GM19463 (cell line): ENCODE results near the gene ANKRD60.

Source experiments
- ATAC-seq: cut with Tn5 transposase; IDR thresholded peaks from one replicate; pipeline ENCODE4 v1.9.1; 2021; ENCODE audit warnings: mild to moderate bottlenecking, moderate library complexity; ENCODE audit not compliant: unreplicated experiment

The ANKRD60 gene

DNA sequence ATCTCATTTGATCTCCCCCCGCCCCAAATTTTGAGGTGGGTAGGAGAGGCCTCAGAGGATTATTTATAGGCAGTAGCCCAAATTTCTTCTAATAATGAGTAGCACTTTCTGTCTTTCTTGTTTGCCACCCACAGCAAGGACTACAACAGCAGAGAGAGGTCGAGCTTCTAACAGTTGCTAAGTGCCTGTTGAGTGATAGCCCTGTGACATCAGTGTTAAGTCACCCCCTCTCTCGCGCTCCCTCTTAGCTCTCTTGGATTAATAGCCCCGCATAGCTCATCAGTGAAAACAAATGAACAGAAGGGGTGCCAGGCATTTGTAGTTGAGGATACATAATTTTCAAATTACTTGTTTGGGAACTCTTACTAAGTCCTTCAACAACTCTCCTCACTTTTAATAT lies 3.5 kb downstream of the ANKRD60 start:
- no peak for ATAC-seq

DNA sequence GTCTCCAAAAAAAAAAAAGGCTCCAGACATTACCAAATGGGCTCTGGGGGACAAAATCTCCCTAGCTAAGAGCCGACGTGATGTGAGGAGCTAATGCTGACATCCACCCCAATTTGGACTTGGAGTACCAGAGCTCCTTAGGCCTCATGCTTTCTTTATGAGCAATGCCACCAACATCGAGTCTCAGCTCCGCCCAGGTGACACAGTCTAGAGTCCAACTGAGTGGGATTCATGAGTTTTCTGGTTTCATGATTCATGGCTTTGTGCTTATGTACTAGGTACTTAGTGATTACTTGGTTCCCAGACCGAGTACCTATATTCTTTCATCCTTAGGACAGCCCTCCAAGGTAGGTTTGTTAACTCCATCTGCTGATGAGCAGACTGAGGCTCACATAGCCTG lies 4.4 kb downstream of the ANKRD60 start:
- no peak for ATAC-seq

DNA sequence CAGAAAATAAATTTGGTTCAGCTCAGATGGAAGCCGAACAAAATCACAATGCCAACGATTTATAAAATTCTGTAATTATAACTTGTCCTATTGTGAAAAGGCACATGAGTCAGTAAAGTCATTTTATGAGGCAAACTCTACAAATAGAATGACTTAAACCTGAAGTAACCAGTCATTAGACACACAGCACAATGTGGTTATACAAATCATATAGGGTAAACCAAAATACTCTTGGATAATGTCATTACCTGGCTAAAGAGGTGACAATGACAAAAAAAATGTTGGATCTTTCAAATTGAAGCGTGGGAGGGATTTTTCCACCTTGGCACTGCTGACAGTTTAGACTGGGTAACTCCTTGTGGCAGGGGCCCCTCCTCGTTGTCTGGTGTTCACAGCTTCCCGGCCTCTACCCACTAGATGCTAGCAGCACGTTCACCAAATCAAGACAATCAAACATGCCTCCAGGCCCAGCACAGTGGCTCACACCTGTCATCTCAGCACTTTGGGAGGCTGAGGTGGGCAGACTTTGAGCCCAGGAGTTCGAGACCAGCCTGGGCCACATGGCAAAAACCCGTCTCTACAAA lies 5.0 kb downstream of the ANKRD60 start:
- ATAC-seq = no peak

DNA sequence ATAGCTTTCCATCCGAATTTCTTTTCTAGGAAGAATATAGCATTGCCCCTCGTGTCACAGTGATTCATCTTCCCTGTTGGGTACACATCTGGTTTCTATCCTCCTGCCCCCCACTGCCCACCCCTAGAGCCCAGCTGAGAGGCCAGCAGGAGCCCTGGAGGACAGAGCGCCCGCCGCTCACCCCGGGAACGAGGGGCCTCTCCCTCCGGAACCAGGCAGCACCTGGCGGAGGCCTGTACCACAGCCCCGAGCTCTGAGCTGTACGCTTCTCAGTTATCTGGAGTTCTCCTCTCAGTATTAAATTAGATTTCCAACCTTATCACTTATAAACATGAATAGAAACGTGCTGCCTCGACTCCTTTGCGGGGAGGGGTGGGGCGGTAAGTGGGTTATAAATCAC lies 6.0 kb downstream of the ANKRD60 start:
- no peak for ATAC-seq

DNA sequence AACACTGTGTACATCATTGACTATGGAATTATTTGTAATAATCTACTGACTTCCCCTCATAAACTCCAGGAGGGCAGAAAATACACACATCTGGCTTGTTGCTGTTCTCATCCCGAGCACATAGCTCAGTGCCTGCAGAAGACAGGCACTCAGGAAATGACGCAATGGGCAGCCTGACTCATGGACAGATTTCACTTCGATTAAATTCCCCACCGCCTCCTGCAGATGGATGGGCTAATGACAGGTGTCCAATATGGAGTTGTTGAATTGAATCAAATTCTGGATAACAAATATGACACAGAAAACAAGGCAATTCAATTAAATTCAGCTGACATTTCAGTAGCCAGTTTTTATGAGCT lies 9.1 kb downstream of the ANKRD60 start:
- ATAC-seq = no peak

DNA sequence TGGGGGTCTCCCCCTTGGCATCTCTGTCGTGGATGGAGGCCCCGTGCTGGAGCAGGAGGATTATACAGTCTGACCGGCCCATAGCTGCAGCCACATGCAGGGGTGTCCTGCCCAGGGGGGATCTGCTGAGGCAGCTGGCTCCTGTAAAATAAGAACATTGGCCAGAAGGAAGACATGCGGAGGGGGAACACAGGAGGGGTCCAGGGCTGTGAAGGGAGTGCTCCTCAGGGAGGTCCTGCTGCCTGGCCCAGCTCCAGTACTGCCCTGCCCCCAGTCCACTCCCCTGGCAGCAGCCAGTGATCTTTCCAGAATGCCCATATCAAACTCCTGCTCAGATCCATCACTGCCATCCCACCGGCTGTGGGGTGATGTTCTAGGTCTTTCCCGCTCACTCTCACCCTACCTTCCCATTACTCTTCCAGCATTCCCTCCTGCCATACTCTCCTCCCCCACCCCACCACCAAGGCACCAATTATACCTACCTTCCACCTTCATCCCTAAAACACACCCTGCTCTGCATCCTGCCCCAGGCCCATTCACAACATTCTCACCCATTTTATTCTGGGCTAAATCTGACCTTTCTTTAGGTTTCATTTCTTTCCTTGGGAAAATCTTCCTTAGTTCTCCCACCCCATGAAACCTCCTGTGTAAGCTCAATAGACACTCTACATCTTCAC lies 9.7 kb downstream of the ANKRD60 start:
- no peak for ATAC-seq

DNA sequence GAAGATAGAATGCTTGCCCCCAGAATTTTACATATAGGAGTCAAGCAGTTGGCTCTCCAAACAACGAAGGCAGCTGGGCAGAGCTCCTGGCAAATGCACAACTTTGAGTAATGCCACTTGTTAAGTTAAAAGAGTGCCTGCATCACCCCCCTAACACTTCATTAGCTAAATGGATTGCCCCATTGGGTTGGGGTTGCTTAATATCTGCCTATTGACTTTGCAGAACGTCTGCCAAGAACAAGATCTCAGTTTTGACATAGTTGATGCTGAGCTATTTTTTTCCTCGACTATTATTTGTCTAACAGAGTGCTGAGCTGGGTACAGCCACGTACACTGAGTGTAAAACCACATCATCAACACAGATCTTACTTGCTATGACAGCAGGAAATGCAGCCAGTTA lies 12.1 kb downstream of the ANKRD60 start:
- no peak for ATAC-seq

DNA sequence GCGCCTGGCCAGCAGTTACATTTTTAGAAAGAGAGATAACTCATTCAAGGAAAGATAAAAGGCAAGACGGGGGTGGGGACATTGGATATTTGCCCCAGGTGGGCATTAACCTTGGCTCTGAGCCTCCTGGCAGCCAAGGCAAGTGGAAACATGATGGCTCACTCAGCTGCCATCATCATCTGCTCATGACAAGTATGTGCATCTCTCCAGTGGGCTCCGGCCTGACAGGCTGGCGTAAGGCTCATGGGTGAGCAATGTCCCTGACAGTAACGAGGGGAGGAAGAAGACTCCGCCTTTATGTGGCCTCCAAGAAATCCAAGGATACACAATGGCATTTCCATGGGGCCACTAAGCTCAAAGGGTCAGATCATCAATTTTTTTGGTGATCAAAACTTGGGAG lies 13.3 kb downstream of the ANKRD60 start:
- ATAC-seq = no peak

DNA sequence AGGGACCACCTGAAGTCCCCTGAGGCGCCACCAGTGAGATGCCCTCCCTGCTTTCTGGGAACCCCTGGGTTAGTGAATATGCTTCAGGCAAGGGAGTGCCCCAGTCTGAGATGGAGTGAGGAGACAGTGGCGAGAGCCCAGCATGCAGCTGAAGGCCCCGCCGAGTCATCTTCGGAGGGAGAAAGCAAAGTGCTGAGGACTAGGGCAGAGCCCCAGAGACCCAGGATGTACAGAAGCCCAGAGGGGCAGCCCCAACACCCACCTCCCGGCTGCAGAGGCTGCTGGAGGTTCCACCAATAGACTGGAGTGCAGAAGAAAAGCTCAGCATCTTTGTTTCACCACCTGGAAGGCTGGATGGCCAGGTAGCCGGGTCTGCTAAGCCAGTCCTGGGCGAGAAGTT lies 14.1 kb downstream of the ANKRD60 start:
- ATAC-seq = no peak

DNA sequence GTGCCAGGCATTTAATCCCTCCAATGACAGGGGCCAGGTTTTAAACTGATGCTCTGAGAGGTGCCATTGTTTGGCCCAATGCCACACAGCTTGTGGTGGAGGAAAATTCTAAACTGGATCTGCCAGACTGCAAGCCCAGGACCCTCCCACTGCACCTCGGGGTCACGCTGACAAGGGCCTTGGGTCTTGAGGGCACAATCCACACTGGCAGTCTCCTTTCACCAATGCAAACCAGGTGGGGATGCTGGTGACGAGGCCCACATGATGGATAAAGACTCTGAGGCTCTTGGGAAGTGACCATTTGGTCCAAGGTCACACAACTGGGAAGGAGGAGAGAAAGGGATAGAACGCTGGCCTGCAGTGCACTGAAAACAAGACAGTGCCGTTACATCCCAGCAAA lies 14.7 kb downstream of the ANKRD60 start:
- no peak for ATAC-seq

DNA sequence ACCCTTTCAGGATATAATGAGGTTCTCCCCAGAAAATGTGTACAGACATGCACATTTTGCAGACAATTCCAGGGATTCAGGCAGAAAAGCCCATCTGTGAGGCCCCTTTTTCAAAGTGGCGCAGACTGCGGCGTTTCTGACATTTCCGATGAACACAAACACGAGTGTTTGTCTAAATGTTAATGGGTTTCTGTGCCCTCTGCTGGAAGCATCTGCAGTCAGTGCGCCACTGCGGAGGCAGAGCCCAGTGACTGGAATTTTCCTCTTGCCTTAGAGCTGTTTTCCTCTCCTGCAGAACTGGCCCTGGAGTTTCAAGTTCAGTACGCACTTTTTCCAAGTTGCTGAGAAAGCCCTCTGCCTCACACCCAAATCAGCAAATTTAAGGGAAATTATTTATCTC lies 15.3 kb downstream of the ANKRD60 start:
- ATAC-seq = no peak

DNA sequence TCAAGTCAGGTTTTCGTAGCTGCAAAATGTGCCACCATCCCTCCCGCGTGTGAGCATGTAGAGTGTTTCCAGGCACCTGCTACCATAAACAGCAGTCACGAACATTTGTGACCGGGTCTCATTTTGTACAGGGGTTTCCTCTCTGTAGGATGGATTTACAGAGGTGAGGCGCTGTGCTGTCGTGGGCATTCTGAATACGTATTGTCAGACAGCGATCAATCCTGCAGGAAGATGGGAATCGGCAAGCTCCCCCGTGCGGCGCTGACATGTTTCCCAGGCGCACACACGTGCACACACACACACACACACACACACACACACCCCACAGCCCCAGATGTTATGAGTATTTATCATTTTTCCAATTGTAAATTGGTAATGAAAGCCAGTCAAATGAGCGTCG lies 15.8 kb downstream of the ANKRD60 start:
- ATAC-seq = no peak

DNA sequence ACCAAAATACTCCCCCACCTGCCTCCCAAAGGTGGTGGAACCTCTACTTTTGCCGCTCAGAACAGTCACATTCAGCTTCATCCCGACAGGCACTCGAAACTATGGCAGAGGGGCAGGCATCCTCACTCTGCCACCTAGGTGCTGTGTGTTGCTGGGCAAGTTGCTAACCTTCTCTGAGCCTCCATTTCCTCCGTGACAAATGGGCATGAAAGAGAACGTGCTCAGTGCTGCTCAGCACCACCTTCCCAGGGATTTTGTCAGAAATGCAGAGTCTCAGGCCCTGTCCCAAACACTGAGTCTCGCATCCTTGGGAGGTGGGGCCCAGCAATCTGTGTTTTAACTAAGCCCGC lies 18.1 kb downstream of the ANKRD60 start:
- ATAC-seq = no peak

DNA sequence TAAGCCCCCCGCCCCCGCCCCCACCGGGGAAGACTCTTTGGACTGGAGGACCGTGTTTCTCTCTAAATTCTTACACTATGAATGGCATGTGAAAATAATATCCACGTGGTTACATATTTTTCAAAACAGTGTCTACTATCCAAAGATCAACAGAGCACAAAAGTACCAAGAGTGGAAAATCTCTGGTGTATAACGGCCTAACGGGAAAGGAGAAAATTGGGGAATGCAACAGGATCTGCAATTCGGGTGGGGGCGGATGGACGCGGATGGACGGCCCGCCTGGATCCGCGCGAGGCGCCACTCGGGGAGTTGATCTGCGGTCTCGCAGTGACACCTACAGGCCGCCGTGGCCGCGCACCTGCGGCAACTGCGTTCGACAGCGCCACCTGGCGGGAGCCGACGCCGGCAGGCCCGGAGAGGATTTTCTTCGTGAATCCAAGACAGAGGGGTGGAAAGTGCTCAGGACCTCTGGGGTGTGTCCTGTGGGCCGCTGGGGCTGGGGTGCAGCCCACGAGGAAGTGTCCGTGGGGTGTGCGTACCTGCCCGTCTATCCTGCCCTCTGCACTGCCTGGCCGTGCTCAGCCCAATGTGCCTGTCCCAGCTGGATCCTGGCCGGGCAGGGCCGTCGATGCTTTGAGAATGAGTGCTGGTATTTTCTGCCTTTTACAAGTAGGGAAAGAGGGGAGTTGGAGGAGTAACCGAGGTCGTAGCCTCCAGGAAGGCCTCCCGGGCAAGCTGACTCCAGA lies 18.6 kb downstream of the ANKRD60 start:
- peak; percentile 85 for ATAC-seq

DNA sequence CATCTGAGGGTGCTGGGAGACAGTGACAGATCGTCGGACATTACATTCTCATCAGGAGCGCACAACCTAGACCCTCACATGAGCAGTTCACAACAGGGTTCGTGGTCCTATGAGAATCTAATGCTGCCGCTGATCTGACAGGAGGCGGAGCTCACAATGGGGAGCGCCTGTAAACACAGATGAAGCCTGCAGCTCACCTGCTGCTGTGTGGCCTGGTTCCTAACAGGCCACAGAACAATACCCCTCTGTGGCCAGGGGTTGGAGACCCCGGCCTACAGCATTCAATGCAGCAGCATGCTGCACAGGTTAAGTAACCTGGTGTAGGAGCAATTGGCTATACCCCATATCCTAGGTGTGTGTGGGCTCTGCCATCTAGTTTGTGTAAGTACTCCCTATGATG lies 19.5 kb downstream of the ANKRD60 start:
- ATAC-seq = no peak

DNA sequence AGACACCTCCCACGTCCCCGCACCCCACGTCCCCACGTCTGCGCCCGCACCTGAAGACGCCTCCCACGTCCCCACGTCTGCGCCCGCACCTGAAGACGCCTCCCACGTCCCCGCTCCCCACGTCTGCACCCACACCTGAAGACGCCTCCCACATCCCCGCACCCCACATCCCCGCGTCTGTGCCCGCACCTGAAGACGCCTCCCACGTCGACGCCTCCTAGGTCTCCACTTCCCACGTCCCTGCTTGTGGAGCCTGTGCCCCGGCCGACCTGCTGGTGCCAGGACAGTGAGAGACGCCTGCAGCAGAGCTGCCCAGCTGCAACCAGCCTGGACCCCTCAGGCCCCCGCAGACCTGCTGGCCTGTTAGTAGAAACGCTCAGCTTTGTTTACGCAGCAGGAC lies 22.6 kb downstream of the ANKRD60 start:
- no peak for ATAC-seq

DNA sequence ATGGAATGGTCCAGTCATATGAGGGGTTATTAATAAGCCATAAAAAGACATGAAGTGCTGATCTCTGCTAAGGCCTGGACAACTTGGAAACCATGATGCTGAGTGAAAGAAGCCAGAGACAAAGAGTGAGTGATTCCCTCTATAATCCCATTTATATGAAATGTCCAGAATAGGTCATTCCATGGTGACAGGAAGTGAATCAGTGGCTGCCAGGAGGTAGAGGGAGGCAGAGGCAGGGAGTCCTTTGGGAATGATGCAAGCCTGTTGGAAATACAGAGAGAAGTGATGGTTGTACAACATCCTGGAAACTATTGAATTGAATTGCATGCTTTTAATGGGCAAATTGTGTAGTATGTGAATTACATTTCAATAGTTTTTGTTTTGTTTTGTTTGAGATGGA lies 26.4 kb downstream of the ANKRD60 start:
- ATAC-seq = no peak

DNA sequence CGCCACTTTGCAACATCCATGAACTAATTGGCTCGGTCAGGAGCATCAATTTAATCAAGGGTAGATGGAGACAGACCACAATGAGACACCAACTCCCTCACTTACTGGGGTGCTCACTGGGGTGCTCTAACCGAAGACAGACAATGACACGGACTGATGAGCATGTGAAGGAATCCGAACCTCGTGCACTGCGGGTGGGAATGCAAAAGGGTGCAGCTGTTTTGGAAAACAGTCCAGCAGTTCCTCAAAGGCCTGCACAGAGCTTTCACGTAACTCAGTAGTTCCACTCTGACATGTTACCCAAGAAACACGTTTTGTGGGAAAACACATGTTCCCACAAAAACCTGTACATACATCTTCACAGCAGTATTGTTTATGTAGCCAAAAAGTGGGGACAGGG lies 26.8 kb downstream of the ANKRD60 start:
- ATAC-seq = no peak

DNA sequence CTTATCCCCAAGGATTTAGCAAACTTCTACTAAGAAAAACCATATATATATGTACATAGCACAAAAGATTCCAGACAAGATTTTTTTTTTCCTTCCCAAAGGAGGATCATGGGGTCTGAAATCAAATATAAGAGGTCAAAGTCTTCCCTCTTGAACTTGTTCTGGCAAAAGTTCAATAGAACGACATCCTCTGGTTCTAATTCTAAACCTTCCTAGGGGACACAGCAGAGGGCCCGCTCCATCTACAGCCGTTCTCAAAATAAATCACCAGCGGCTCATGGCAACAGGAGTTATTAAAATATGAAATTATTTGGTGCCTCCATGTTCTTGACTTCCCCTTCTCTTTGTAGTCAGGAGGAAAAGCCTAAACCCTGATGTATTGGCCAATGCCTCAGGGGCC lies 29.0 kb downstream of the ANKRD60 start:
- ATAC-seq = no peak

DNA sequence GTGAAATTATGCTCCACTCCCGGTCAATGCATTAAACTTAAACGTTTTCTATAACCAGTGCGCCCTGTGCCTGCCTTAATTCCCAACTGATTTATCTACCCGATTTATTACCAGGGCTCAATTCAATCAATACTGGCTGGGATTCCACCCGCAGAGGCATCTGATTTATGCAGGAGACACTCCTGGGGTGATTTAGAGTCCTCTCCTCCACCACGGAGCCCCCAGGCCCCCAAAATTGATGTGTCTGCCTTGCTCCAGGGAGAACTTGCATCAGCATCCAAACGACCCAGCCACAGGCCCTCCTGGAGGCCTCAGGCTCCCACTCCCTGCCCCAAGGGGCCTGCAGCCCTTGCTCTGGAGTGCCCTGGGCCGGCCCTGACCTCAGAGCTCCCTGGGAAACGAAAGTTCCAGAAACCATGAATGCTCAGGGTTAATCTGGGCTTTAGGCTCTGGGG lies 29.5 kb downstream of the ANKRD60 start:
- no peak for ATAC-seq

DNA sequence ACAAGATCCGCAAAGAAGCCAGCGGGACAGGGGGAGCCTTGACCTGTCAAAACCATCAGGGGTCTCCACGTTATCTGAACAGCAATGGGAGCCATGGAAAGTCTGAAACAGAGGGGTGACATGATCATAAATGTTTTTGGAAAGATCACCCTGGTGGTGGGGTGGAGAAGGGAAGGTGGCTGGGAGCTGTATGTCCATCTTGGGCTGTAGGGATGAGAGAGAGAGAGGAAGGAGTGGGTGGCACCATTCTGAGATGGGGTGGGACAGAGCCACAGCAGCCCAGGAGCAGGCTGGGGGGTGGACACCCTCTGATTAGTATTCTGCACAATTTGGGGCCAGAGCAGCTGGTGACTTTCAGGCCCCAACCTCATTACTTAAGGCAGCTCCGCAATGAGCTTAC lies 30.1 kb downstream of the ANKRD60 start:
- ATAC-seq = no peak

DNA sequence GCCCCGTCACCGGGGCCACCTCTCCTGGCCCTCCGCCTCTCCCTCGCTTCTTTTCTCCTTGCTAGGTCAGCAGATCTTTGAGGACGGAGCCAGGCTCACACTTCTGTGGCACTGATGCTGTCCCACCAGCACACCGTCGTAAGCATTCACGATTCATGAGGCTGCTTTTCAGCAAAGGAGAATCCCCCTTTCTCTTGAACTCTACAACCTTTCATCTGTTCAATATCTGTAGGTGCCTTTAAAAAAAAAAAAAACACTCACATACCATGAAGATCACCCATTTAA lies 31.3 kb downstream of the ANKRD60 start:
- ATAC-seq = no peak
